Smooth muscle cell (in vitro differentiated cells): ENCODE measurements around the gene NCF4. TPM values are rescaled to one million over a fixed set of nuclear protein-coding genes. Genes with fewer than 3 reads are reported as not detected.

ENCODE experiments used
- DNase-seq: peaks from one replicate; lab custom pipeline; 2025; ENCODE audit not compliant: unreplicated experiment; lab: John Stamatoyannopoulos, UW
- H2AFZ ChIP-seq: fragments of 200-600 bp; sonication (generic); 2 replicates; pipeline ENCODE4 v1.6.0; 2016; ENCODE audit warnings: antibody characterized with exemption, low read depth, mild to moderate bottlenecking
- H3F3A ChIP-seq: fragments of 200-600 bp; sonication (generic); 2 replicates; pipeline ENCODE4 v1.6.0; 2017; ENCODE audit warnings: antibody characterized with exemption, low read depth
- H3K27ac ChIP-seq: fragments of 200-600 bp; sonication (generic); 2 replicates; pipeline ENCODE4 v1.5.1; 2016; ENCODE audit warnings: low read depth, mild to moderate bottlenecking
- H3K27me3 ChIP-seq: fragments of 200-600 bp; sonication (generic); 2 replicates; pipeline ENCODE4 v1.6.1; 2016; ENCODE audit warnings: low read depth, mild to moderate bottlenecking
- H3K36me3 ChIP-seq: fragments of 200-600 bp; sonication (generic); 2 replicates; pipeline ENCODE4 v1.5.1; 2016; ENCODE audit warnings: low read depth
- H3K4me1 ChIP-seq: fragments of 200-600 bp; sonication (generic); 2 replicates; pipeline ENCODE4 v1.5.1; 2016; ENCODE audit warnings: low read depth
- H3K4me2 ChIP-seq: fragments of 200-600 bp; sonication (generic); 2 replicates; pipeline ENCODE4 v1.6.0; 2016; ENCODE audit warnings: mild to moderate bottlenecking
- H3K4me3 ChIP-seq: fragments of 200-600 bp; sonication (generic); 2 replicates; pipeline ENCODE4 v1.5.1; 2016; ENCODE audit warnings: mild to moderate bottlenecking
- H3K79me2 ChIP-seq: fragments of 200-600 bp; sonication (generic); 2 replicates; pipeline ENCODE4 v1.6.0; 2016; ENCODE audit warnings: low read depth, mild to moderate bottlenecking
- H3K9ac ChIP-seq: fragments of 200-600 bp; sonication (generic); 2 replicates; pipeline ENCODE4 v1.6.0; 2016; ENCODE audit warnings: low read depth
- H3K9me3 ChIP-seq: fragments of 200-600 bp; sonication (generic); replicated peaks from 2 replicates; pipeline ENCODE4 v1.5.1; 2016; ENCODE audit warnings: low read depth
- H4K20me1 ChIP-seq: fragments of 200-600 bp; sonication (generic); 2 replicates; pipeline ENCODE4 v1.6.0; 2016; ENCODE audit warnings: low read depth
- whole genome bisulfite sequencing: methylation state at CpG from one replicate; pipeline ENCODE4 v1.1.7; 2016; ENCODE audit warnings: low lambda C conversion rate; 5-methylcytosine and 5-hydroxymethylcytosine counted together
- polyA plus RNA-seq: library from polyadenylated mRNA; unstranded; fragments of >200 nt; fragmentation: Nextera tagmentation; extraction: Ambion mirVana; gene quantifications from 2 replicates; pipeline ENCODE4 v1.2.1, GENCODE V29; 2016
- total RNA-seq: library from RNA; depleted of rRNA; stranded (reverse); fragments of >200 nt; gene quantifications from 2 replicates; pipeline ENCODE4 v1.2.3, GENCODE V29; 2014
- TF ChIP-seq, protein P1 (sequence below): fragments of 200-600 bp; sonication (generic); IDR thresholded peaks from 2 replicates; pipeline ENCODE4 v1.5.1; 2017; ENCODE audit warnings: borderline replicate concordance, mild to moderate bottlenecking, antibody characterized with exemption; ENCODE audit not compliant: insufficient read depth, poor library complexity, severe bottlenecking

Gene NCF4
- total and polyA plus RNA-seq, 2 experiments from 2014 or later: 0.15 TPM; not detected in 1

DNA sequence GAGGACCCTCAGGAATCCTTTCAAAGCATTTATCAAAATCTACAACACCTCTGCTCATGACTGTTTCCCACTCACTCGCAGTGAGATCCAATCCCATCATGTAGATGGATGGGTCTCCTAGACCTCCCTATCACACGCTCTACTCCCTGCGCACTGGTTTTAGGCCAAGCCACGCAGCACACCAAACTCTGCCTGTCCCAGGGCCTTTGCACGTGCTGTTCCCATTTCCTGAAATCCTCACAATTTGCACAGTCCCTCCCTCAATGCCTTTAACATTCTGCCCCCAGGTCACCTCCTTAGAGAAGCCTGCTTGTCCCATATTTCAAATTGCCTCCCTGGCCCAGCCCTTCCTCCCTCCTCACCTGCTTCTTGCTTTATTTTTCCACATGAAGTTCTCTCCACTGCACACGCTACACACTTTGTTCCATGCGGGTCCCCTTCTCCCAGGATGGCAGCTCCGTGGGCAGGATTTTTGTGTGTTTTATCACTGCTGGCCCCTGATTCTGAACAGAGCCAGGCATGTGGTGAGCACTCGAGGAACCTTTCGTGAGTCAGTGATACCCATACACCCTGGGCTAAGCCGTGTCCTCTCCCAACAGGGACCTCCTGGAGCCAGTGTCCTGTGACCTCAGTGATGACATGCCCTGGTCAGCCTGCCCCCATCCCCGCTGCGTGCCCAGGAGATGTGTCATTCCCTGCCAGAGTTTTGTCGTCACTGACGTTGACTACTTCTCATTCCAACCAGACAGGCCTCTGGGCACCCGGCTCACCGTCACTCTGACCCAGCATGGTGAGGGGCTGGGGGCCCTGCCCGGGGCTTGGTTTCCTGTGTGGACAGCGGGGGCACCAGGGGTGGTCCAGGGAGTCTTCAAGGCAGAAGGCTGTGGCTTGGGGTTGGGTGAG lies 64.8 kb downstream of the NCF4 start:
- no peaks in the 10 kb centered on the region for H3K79me2 ChIP-seq
- H3K27me3 ChIP-seq: no peaks in the 10 kb centered on the region
- H3K27ac ChIP-seq: no peak overlapping the region
- no peak overlapping the region for H3K4me3 ChIP-seq
- no peaks in the 10 kb centered on the region for H3F3A ChIP-seq
- no peaks in the 10 kb centered on the region for H3K36me3 ChIP-seq
- H4K20me1 ChIP-seq: no peaks in the 10 kb centered on the region
- 82% methylated on average over 19 of the region's 19 CpGs for WGBS
- no peak overlapping the region for H3K4me2 ChIP-seq
- no peak for DNase-seq
- H3K4me1 ChIP-seq: peaks cover 9% of the 10 kb centered on the region
- TF ChIP-seq, protein P1, sequence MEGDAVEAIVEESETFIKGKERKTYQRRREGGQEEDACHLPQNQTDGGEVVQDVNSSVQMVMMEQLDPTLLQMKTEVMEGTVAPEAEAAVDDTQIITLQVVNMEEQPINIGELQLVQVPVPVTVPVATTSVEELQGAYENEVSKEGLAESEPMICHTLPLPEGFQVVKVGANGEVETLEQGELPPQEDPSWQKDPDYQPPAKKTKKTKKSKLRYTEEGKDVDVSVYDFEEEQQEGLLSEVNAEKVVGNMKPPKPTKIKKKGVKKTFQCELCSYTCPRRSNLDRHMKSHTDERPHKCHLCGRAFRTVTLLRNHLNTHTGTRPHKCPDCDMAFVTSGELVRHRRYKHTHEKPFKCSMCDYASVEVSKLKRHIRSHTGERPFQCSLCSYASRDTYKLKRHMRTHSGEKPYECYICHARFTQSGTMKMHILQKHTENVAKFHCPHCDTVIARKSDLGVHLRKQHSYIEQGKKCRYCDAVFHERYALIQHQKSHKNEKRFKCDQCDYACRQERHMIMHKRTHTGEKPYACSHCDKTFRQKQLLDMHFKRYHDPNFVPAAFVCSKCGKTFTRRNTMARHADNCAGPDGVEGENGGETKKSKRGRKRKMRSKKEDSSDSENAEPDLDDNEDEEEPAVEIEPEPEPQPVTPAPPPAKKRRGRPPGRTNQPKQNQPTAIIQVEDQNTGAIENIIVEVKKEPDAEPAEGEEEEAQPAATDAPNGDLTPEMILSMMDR: no peak
- no peak overlapping the region for H3K9ac ChIP-seq
- H3K9me3 ChIP-seq: no peaks in the 10 kb centered on the region
- H2AFZ ChIP-seq: no peak overlapping the region

DNA sequence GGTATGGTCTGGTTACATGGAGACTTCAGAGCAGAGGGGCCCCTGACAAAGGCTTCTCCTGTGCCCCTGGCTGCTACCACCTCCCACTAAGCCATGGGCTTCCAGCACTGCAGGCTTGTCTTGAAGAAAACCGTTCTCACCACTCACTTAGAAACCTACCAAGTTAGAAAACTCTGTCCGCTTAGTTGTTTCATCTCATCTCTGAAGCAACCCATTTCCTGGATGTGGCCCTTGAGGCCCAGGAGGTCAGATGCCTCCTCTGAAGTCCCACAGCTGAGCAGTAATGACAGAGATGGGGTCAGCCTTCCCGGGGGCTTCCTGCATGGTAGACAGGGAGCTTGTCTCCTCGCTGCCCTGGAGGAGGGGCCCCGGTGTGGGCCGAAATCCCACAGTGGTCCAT lies 65.5 kb downstream of the NCF4 start:
- no peak overlapping the region for H3K27ac ChIP-seq
- H3K27me3 ChIP-seq: no peaks in the 10 kb centered on the region
- no peak overlapping the region for H3K4me3 ChIP-seq
- DNase-seq: no peak
- H3K4me1 ChIP-seq: peaks cover 9% of the 10 kb centered on the region
- no peaks in the 10 kb centered on the region for H4K20me1 ChIP-seq
- TF ChIP-seq, protein P1: no peak
- no peaks in the 10 kb centered on the region for H3K79me2 ChIP-seq
- no peak overlapping the region for H3K9ac ChIP-seq
- no peak overlapping the region for H2AFZ ChIP-seq
- H3F3A ChIP-seq: no peaks in the 10 kb centered on the region
- H3K4me2 ChIP-seq: no peak overlapping the region
- WGBS: 91% methylated on average over 6 of the region's 6 CpGs
- no peaks in the 10 kb centered on the region for H3K9me3 ChIP-seq
- no peaks in the 10 kb centered on the region for H3K36me3 ChIP-seq

DNA sequence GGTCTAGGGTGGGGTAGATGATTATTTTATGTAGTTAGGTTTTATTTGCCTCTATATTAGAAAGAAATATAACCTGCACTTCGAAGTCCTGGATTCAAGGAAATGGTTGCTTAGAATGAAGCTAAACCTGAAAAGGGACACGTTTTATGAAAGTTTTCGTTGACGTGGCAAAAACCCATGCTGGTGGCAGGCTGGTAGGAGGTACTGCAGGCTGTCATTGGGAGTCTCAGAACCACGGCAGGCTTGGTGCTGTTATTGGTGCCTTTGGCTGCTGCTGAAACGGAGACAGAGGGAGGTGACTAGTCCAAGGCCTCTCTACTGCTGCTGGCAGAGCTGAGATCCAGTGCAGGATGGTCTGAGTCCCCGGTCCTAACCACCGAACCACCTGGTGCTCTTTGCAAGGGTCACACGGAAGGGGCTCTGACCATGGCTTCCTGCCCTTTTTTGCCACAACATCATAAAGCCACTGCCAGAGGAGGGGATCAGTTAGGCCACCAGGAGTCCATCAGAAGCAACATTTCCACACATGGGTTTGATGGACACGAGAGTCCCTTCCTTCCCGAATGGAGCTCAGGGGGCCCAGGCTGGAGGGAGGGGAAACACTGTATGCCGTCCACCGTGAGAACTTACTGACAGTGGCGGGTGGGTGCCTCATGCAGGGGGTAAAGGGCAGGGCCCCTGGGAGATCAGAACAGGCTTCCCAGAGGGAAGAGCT lies 66.1 kb downstream of the NCF4 start:
- Histone ChIP-seq H2AFZ (no peak overlapping the region), H3F3A (no peaks in the 10 kb centered on the region), H3K9ac (no peak overlapping the region), H3K9me3 (no peaks in the 10 kb centered on the region), H3K79me2 (no peaks in the 10 kb centered on the region), H3K27me3 (no peaks in the 10 kb centered on the region), H3K4me2 (no peak overlapping the region), H3K4me1 (peaks cover 9% of the 10 kb centered on the region), H3K4me3 (no peak overlapping the region), H4K20me1 (no peaks in the 10 kb centered on the region), H3K36me3 (no peaks in the 10 kb centered on the region), H3K27ac (no peak overlapping the region)
- TF ChIP-seq, protein P1: no peak
- WGBS: 92% methylated on average over 14 of the region's 14 CpGs
- DNase-seq: no peak

Other genes with a start within 250 kb of the NCF4 start
- gene CACNG2, start 157.3 kb upstream of the NCF4 start, total RNA-seq: not detected in 2 replicates
- not detected in 2 replicates for gene CACNG2, start 157.3 kb upstream of the NCF4 start, polyA plus RNA-seq
- 12.5 and 16.0 TPM in 2 replicates for gene IFT27, start 84.9 kb upstream of the NCF4 start, total RNA-seq
- 43.2 and 46.8 TPM in 2 replicates for gene IFT27, start 84.9 kb upstream of the NCF4 start, polyA plus RNA-seq
- not detected in 2 replicates for gene PVALB, start 44.0 kb upstream of the NCF4 start, total RNA-seq
- not detected in 2 replicates for gene PVALB, start 44.0 kb upstream of the NCF4 start, polyA plus RNA-seq
- gene CSF2RB, start 52.6 kb downstream of the NCF4 start, total RNA-seq: 0.22 TPM in 1 of 2 replicates, not detected in the other
- gene CSF2RB, start 52.6 kb downstream of the NCF4 start, polyA plus RNA-seq: 0.25 and 0.43 TPM in 2 replicates
- gene TST, start 158.4 kb downstream of the NCF4 start, total RNA-seq: 10.4 and 19.9 TPM in 2 replicates
- gene TST, start 158.4 kb downstream of the NCF4 start, polyA plus RNA-seq: 15.0 and 17.5 TPM in 2 replicates
- 49.9 and 55.3 TPM in 2 replicates for gene MPST, start 158.7 kb downstream of the NCF4 start, total RNA-seq
- 105 and 119 TPM in 2 replicates for gene MPST, start 158.7 kb downstream of the NCF4 start, polyA plus RNA-seq
- 8.2 and 20.0 TPM in 2 replicates for gene KCTD17, start 190.7 kb downstream of the NCF4 start, total RNA-seq
- 31.8 and 36.9 TPM in 2 replicates for gene KCTD17, start 190.7 kb downstream of the NCF4 start, polyA plus RNA-seq
- not detected in 2 replicates for gene TMPRSS6, start 248.7 kb downstream of the NCF4 start, total RNA-seq
- gene TMPRSS6, start 248.7 kb downstream of the NCF4 start, polyA plus RNA-seq: 0.69 TPM in 1 of 2 replicates, not detected in the other